Measurements from ENCODE around the gene DENND2A.

The DENND2A gene

DNA sequence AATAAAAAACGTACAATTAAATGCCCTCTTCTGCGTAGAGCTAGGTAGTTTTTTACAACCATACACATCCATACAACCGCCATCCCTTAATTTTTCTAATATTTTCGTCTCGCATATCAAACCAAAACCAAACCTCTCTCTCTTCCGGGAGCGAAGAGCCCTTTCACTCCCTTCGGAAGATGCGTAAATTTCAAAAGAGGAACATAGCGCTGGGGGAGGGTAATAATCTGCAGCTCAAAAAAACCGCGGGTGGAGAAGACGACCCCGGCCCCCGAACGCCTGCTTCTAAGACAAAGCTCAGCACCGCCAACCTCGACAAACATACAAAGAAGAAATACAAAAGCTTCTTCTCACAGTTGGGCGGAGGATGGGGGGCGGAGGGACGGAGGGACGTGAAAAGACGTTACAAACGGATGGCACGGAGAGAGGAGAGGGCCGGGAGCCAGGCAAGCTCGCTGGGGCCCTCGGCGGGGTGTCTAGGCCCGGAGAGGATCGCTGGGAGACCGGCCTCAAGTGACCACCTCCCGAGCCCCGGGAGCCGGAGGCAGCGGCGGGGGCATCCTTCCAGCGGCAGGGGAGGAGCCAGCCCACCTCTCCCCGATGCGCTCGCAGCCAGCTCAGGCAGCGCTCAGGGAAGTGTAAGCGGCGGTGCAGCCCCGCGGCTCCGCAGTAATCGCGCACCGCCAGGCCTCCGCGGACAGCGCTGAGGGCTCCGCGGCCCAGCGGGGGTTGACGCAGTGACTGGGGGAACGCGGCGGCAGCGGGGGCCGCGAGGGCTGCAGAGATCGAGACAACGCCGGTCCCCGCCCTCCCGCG, 162.2 kb downstream of the DENND2A start:
- TF ChIP-seq, protein P1, sequence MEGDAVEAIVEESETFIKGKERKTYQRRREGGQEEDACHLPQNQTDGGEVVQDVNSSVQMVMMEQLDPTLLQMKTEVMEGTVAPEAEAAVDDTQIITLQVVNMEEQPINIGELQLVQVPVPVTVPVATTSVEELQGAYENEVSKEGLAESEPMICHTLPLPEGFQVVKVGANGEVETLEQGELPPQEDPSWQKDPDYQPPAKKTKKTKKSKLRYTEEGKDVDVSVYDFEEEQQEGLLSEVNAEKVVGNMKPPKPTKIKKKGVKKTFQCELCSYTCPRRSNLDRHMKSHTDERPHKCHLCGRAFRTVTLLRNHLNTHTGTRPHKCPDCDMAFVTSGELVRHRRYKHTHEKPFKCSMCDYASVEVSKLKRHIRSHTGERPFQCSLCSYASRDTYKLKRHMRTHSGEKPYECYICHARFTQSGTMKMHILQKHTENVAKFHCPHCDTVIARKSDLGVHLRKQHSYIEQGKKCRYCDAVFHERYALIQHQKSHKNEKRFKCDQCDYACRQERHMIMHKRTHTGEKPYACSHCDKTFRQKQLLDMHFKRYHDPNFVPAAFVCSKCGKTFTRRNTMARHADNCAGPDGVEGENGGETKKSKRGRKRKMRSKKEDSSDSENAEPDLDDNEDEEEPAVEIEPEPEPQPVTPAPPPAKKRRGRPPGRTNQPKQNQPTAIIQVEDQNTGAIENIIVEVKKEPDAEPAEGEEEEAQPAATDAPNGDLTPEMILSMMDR (IDR thresholded peaks at IDR 0.05), result no peak

DNA sequence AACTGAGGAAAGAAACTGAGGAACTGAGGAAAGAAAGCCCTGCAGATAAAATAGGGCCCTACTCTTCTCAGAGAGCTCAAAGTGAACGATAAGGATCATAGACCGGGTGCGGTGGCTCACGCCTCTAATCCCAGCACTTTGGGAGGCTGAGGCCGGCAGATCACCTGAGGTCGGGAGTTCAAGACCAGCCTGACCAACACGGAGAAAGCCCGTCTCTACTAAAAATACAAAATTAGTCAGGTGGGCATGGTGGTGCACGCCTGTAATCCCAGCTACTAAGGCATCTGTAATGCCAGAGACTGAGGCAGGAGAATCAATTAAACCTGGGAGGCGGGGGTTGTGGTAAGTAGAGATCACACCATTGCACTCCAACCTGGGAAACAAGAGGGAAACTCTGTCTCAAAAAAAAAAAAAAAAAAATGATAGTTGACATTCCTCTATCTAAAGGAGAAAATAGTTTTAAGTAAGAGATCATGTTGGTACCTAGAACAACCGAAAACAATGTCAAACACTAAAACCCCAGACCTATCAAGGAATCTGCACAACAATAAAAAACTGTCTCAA, 163.8 kb downstream of the DENND2A start:
- TF ChIP-seq, protein P1 (IDR thresholded peaks at IDR 0.05), result no peak

DNA sequence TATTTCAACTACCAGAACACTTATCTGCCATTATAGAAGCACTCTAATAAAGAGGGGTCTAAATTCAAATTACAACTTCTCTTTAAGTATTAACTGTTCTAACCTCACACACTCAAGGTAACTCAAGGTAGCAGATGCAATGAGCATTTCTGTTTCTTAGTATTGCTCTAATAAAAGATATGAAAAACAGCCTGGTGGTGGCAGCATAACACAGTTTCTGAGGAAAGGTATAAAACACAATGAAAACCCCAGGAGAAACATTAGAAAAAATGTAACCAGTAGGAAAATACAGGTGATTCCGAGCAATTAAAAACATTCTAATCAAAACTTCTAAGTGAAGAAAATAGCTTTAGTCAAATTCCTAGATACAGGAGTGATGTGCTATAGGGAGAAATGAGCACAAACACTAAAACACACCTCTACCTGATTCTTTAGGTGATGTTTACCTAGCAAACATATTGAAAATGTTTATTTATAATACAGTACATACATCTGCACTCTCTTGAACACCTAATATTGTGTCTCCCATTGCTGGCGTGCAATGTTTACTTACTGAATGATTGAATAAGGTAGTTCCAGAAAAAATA, 164.8 kb downstream of the DENND2A start:
- TF ChIP-seq, protein P1 (IDR thresholded peaks at IDR 0.05), result peak; percentile 78

All from LNCAP (cell line).